ENCODE measurements around the gene ITPR1.

ITPR1 gene

GRCh38 chr3:4729061-4729973 lies 236.2 kb downstream of the ITPR1 start:
- DNase-seq, result no peak

- no peak for DNase-seq
These were observed 237.6 kb downstream of the ITPR1 start for GRCh38 chr3:4730719-4731118.

GRCh38 chr3:4731543-4732111 lies 238.5 kb downstream of the ITPR1 start:
- no peak for DNase-seq

GRCh38 chr3:4732925-4733324 lies 239.8 kb downstream of the ITPR1 start:
- no peak for DNase-seq

DNA sequence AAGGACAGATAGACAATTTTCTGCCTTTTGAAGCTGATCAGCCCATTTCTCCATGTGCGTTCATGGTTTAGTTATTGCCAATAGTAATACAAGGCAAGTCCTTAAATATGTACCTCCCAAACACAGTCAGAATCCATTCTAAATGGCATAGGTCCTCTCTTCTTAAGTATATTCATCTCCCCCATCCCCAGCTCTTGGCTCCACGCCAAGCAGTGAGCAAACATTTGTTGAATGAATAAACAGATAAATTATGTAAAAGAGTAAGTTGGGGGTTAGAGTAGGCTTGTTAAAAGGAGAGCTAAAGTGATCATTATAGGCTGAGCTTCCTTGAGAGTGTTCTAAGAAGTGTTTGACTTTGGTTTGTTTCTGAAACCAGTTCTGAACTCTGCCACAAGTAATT lies 241.3 kb downstream of the ITPR1 start:
- no peak for DNase-seq

DNA sequence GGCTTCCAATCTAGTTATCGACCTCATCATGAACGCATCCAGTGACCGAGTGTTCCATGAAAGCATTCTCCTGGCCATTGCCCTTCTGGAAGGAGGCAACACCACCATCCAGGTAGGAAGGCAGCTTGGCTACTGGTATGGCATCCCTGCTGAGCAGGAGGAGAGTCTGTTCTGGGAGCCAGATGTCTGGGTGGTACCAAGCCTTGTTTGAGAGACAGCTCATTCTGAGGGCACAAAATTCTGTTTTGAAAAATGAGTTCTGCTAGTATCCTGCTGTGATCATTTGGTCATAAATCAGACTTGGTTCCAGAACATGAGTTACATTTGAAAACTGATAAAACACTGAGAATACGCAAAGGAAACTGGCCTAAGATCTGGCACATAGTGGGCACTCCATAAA lies 242.1 kb downstream of the ITPR1 start:
- no peak for DNase-seq

GRCh38 chr3:4736284-4736861 lies 243.2 kb downstream of the ITPR1 start:
- no peak for DNase-seq

- no peak for DNase-seq
These were observed 245.7 kb downstream of the ITPR1 start for GRCh38 chr3:4738737-4739274.

GRCh38 chr3:4739289-4740236 lies 246.4 kb downstream of the ITPR1 start:
- peak in 1 of 2 donors; percentile 43 for DNase-seq

DNA sequence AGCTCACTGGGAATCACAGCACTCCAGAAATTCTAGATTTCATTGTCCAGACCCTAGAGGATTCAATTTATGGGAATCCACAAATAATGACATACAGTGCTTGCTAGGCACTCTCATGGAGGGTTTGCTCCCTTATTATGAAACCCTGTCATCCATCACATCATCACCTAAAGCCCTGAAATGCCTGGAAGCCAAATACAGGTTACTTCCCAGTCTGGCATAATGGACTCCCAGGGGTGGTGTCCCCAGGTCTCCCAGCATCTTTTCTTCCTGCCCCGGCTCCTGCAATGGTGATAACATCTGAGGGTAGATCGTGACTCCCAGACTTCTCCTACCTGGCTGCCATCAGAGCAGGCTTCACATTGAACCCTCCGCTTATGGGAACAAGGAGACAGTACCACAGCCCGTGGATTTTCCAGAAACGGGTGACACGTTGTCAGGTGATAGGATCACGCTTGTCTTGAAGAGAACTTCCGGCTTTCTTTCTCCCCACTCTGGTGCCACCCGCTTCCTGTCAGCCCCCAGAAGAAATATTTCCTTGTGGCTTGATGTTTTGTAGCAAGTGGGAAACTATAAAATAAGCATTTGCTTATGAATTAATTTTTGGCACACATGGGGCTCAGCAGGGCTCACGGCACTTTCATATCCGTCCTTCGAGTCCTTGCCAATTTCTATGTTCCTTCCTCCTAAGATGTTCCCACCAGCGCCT lies 247.4 kb downstream of the ITPR1 start:
- peak in 1 of 2 donors; percentile 37 for DNase-seq

- no peak for DNase-seq
These were observed 247.9 kb downstream of the ITPR1 start for GRCh38 chr3:4741106-4741403.

- no peak for DNase-seq
These were observed 248.5 kb downstream of the ITPR1 start for GRCh38 chr3:4741404-4742307.

DNA sequence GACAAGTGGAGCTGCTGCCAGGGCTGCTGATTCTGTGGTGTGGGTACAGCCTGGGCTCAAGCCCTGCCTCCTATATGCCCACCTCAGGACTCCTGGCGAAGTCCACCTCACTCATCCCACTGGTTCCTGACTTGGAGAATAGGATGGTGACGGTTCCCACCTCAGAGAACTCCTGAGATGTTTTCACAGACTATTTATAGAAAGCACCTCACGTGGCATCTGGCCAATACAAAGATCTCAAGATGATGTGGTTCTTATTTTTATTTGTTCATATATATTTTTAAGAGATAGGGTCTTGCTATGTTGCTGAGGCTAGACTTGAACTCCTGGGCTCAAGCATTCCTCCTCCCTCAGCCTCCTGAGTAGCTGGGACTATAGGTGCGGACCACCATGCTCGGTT lies 249.2 kb downstream of the ITPR1 start:
- no peak for DNase-seq

- DNase-seq, result no peak
These were observed 250.2 kb downstream of the ITPR1 start for GRCh38 chr3:4743371-4743770.

GRCh38 chr3:4744405-4745234 lies 251.5 kb downstream of the ITPR1 start:
- DNase-seq, result no peak

- no peak for DNase-seq
These were observed 252.1 kb downstream of the ITPR1 start for GRCh38 chr3:4745235-4745610.

DNA sequence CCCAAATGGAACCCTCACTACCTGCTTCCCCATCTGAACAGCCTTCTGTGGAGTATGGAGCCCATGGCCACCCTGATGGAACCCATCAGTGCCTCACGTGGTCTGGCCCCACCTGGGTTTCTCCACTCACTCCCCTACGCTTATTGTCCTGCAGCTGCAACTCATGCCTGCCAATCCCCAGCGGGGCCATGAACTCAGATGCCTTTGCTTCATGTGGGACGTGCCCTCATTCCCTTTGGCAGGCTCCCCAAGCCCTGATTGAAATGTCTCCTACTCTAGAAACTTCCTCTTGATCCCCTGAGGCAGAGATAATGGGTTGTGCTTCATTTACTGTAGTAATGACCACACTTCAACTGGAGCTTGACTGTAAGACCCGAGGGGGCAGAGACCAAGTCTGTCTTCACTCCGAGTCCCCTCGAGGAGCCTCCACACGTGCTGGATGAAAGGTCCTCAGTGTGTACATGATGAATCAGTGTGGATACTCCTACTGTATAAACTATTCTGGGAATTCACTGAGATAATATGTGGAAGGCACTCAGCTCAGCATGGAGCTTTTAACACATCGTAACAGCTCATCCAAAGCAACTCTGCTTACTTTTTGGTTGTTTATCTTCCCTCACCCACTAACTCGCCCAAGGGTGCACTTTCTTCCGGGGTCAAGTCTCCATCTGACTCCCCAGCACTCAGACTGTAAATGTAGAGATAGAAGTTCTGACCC lies 253.3 kb downstream of the ITPR1 start:
- no peak for DNase-seq

- no peak for DNase-seq
These were observed 255.0 kb downstream of the ITPR1 start for GRCh38 chr3:4748127-4748526.

DNA sequence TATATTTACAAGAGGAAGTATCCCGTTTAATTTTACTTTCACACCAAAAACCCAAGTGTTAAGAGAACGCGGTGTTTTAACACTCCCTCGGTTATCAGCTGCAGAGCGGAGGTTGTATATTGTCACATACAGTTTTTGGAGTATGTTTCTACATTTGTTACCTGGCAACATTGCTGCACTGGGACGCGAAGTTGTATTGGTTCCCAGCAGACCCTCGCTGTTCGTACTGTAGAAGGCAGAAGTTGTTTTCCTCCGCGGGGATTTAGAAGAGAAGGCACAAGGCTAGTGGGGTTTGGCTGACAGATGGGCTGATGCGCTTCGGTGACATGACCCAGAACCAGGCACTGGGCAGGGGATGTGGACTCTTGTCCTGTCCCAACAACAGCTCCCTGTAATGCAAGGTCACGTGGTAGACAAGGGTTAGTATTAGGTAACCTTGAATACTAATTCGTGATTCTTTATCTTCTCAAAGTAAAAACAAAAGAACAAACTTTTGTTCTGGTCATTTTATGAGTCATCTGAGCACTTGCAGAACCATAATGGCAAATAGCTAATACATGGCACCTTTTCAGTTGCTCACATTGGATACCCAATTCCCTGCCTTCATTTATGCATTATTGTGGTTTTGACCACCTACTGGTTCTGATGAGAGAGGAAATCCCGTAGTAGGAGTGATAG lies 255.7 kb downstream of the ITPR1 start:
- DNase-seq, result no peak
